GM21423 (cell line): ENCODE data around the gene MTUS2.

Experiments used
- ATAC-seq: cut with Tn5 transposase; IDR thresholded peaks from one replicate; pipeline ENCODE4 v1.9.1; 2021; ENCODE audit warnings: mild to moderate bottlenecking, moderate library complexity; ENCODE audit not compliant: unreplicated experiment

The MTUS2 gene

GRCh38 chr13:29515372-29515771 lies 695.2 kb downstream of the MTUS2 start:
- no peak for ATAC-seq

- no peak for ATAC-seq
Observed at GRCh38 chr13:29516012-29516411, 695.9 kb downstream of the MTUS2 start.

GRCh38 chr13:29516880-29517279 lies 696.7 kb downstream of the MTUS2 start:
- ATAC-seq: no peak

GRCh38 chr13:29519921-29520320 lies 699.8 kb downstream of the MTUS2 start:
- ATAC-seq: no peak

- ATAC-seq: no peak
Observed at GRCh38 chr13:29520671-29521070, 700.5 kb downstream of the MTUS2 start.

GRCh38 chr13:29521336-29521735 lies 701.2 kb downstream of the MTUS2 start:
- ATAC-seq: no peak

- no peak for ATAC-seq
Observed at GRCh38 chr13:29522044-29522685, 702.0 kb downstream of the MTUS2 start.

- ATAC-seq: no peak
Observed at GRCh38 chr13:29523199-29523961, 703.2 kb downstream of the MTUS2 start.

- ATAC-seq: no peak
Observed at GRCh38 chr13:29524176-29524575, 704.0 kb downstream of the MTUS2 start.

- no peak for ATAC-seq
Observed at GRCh38 chr13:29524641-29525040, 704.5 kb downstream of the MTUS2 start.

- ATAC-seq: no peak
Observed at GRCh38 chr13:29525757-29526156, 705.6 kb downstream of the MTUS2 start.

GRCh38 chr13:29526741-29527140 lies 706.6 kb downstream of the MTUS2 start:
- ATAC-seq: no peak

GRCh38 chr13:29527511-29527910 lies 707.4 kb downstream of the MTUS2 start:
- no peak for ATAC-seq

GRCh38 chr13:29527916-29528315 lies 707.8 kb downstream of the MTUS2 start:
- no peak for ATAC-seq

GRCh38 chr13:29529754-29530153 lies 709.6 kb downstream of the MTUS2 start:
- ATAC-seq: no peak

GRCh38 chr13:29530901-29531300 lies 710.8 kb downstream of the MTUS2 start:
- ATAC-seq: no peak

GRCh38 chr13:29532116-29532515 lies 712.0 kb downstream of the MTUS2 start:
- ATAC-seq: no peak

GRCh38 chr13:29532821-29533220 lies 712.7 kb downstream of the MTUS2 start:
- ATAC-seq: no peak

GRCh38 chr13:29534083-29534482 lies 713.9 kb downstream of the MTUS2 start:
- no peak for ATAC-seq

GRCh38 chr13:29535663-29536655 lies 715.8 kb downstream of the MTUS2 start:
- no peak for ATAC-seq

- no peak for ATAC-seq
Observed at GRCh38 chr13:29536853-29537252, 716.7 kb downstream of the MTUS2 start.
